GM21360 (cell line): ENCODE results near the gene TTC33.
"Not testable (repeated sequence)": the region's sequence is repeated elsewhere in the genome, so short reads cannot be mapped to it uniquely, and the experiment has no call there.

Experiments
- ATAC-seq: cut with Tn5 transposase; IDR thresholded peaks from one replicate; pipeline ENCODE4 v1.9.1; 2021; ENCODE audit warnings: mild to moderate bottlenecking, moderate library complexity; ENCODE audit not compliant: unreplicated experiment

TTC33 gene

GRCh38 chr5:40722497-40722911 lies 33.3 kb downstream of the TTC33 start:
- ATAC-seq = not testable (repeated sequence)

- ATAC-seq = no peak
Observed at GRCh38 chr5:40720069-40720468, 35.7 kb downstream of the TTC33 start.

- no peak for ATAC-seq
Observed at GRCh38 chr5:40717281-40717680, 38.5 kb downstream of the TTC33 start.

- ATAC-seq = no peak
Observed at GRCh38 chr5:40716590-40716989, 39.2 kb downstream of the TTC33 start.

GRCh38 chr5:40716000-40716399 lies 39.8 kb downstream of the TTC33 start:
- ATAC-seq = no peak

GRCh38 chr5:40714001-40714400 lies 41.8 kb downstream of the TTC33 start:
- ATAC-seq = no peak

- not testable (repeated sequence) for ATAC-seq
Observed at GRCh38 chr5:40710575-40710974, 45.2 kb downstream of the TTC33 start.

- not testable (repeated sequence) for ATAC-seq
Observed at GRCh38 chr5:40705484-40705883, 50.3 kb downstream of the TTC33 start.

GRCh38 chr5:40702027-40702426 lies 53.7 kb downstream of the TTC33 start:
- not testable (repeated sequence) for ATAC-seq

GRCh38 chr5:40700116-40700782 lies 55.5 kb downstream of the TTC33 start:
- ATAC-seq = no peak

GRCh38 chr5:40694433-40694832 lies 61.3 kb downstream of the TTC33 start:
- no peak for ATAC-seq

- no peak for ATAC-seq
Observed at GRCh38 chr5:40691894-40692293, 63.9 kb downstream of the TTC33 start.

- ATAC-seq = no peak
Observed at GRCh38 chr5:40690267-40690666, 65.5 kb downstream of the TTC33 start.

- no peak for ATAC-seq
Observed at GRCh38 chr5:40689438-40689837, 66.3 kb downstream of the TTC33 start.

- ATAC-seq = no peak
Observed at GRCh38 chr5:40688996-40689395, 66.8 kb downstream of the TTC33 start.

GRCh38 chr5:40688127-40688761 lies 67.5 kb downstream of the TTC33 start:
- peak; percentile 90 for ATAC-seq

GRCh38 chr5:40687321-40687720 lies 68.4 kb downstream of the TTC33 start:
- ATAC-seq = no peak

- no peak for ATAC-seq
Observed at GRCh38 chr5:40685976-40686486, 69.7 kb downstream of the TTC33 start.

GRCh38 chr5:40685193-40685592 lies 70.6 kb downstream of the TTC33 start:
- ATAC-seq = no peak

- no peak for ATAC-seq
Observed at GRCh38 chr5:40683305-40683704, 72.5 kb downstream of the TTC33 start.

- ATAC-seq = no peak
Observed at GRCh38 chr5:40682154-40683017, 73.4 kb downstream of the TTC33 start.
